Neural cell (in vitro differentiated cells): ENCODE measurements around the gene CHCHD10.

Source experiments
- POLR2AphosphoS5 ChIP-seq: IDR thresholded peaks from 2 replicates; pipeline ENCODE4 v1.6.1; 2012
- SMC3 ChIP-seq: fragments of 450-650 bp; conservative IDR thresholded peaks from 2 replicates; pipeline ENCODE4 v1.6.1; 2014; ENCODE audit warnings: antibody characterized with exemption, mild to moderate bottlenecking, moderate library complexity; ENCODE audit not compliant: poor library complexity
- TF ChIP-seq, protein P1 (sequence below): fragments of 450-650 bp; IDR thresholded peaks from 2 replicates; pipeline ENCODE4 v1.5.1; 2014; ENCODE audit warnings: antibody characterized with exemption, mild to moderate bottlenecking, moderate library complexity; ENCODE audit not compliant: poor library complexity, severe bottlenecking

DNA sequence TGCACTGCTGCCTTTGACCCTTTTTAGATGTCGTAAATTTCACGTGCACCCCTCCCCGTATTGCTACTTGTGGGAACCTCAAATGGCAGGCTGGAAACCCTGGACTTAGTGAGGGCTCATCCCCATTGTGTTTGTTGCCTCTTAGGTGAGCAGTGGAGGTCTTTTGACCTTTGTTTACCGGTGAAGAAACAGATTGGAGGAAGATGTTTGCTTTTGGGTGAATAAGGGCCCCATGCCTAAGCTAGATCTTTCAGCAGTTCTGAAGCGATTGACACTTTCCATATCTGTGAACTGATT is 19.8 kb upstream of the CHCHD10 start:
- TF ChIP-seq SMC3 (no peak), POLR2AphosphoS5 (no peak)
- TF ChIP-seq, protein P1, sequence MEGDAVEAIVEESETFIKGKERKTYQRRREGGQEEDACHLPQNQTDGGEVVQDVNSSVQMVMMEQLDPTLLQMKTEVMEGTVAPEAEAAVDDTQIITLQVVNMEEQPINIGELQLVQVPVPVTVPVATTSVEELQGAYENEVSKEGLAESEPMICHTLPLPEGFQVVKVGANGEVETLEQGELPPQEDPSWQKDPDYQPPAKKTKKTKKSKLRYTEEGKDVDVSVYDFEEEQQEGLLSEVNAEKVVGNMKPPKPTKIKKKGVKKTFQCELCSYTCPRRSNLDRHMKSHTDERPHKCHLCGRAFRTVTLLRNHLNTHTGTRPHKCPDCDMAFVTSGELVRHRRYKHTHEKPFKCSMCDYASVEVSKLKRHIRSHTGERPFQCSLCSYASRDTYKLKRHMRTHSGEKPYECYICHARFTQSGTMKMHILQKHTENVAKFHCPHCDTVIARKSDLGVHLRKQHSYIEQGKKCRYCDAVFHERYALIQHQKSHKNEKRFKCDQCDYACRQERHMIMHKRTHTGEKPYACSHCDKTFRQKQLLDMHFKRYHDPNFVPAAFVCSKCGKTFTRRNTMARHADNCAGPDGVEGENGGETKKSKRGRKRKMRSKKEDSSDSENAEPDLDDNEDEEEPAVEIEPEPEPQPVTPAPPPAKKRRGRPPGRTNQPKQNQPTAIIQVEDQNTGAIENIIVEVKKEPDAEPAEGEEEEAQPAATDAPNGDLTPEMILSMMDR = no peak
